ENCODE data around the gene TMX1.

TMX1 gene

DNA sequence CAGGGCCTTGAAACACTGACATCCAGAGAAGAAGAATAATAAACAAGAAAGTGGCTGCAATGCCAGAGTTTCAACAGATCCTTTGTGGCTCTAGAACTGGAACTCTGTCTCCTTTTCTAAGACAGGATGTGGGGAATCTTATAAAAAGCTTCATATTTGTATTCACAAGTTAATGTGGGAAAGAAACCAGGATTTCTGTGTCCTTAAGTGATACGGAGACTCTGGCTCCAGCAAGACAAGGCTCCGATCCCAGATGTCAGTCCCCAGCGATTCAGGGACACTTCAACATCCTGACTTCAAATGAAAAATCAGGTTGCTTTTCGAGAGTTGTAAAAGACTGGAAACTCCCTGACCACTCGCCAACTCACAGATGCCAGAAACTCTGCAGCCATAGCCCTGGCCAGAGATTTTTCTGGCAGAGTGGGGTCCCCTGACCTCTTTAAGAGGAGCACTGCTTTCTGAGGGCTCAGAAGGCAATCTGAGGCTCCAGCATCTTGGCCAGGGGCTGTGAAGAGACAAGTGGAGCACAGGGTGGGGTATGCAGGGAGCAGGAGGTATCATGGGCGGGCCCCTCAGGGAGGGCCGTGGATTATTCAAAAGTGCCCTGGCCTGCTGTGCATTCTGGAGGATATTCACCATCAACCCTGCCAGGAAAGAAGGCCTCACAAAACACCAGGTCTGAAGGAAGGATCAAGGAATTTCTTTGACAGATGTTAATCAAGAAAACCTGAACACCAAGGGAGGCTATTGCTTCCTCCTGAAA is 53.3 kb downstream of the TMX1 start:
- no peak for DNase-seq (ENCODE audit: low read depth in 2 of 2)

DNA sequence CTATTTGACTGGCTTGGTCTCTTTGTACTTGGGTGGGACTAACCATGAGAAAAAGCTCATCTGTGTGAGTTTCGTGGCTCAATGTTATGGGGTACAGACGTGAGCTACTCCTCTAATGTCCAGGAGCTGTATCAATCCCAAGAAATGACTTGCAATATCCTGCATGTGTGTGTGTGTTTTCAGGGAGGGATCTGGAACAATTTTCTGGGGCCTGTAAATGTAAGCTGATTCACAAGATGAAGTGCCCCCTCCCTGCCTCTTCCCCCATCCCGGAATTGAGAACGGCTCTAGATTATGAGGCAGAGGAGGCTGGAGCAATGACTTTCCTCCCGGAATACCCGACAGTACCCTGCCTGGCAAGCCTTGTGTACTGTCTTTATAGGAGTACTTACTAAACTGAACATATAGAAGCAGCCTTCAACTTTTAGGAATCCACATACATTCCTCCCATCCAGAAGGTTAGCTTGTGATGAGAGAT is 53.9 kb downstream of the TMX1 start:
- no peak for DNase-seq (ENCODE audit: low read depth in 2 of 2)

DNA sequence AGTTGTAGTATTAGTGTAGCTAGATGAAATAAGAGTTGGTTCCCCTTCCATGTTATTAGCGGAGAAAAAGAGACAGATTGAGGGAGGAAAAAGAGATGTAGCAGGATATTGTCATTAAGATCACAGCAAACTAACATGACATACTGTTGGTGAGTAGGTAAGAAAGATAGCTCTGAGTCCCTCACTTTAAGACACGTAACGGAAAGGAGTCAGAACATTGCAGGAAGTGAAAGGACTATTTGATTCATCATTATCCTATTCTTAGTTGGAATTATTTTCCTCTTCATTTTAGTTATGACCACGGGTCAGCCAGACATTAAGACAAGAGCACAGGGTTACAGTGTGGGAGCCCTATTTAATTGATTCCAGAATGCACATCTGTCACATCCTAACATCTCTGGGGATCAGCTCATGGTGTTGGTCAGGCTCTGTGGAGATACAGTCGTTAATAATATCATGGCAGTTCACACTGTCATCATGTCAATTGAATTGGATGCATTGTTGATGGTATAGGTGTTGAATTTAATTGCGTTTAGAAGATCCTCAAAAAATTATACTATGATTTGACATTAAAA is 55.0 kb downstream of the TMX1 start:
- DNase-seq (ENCODE audit: low read depth in 2 of 2) = no peak

DNA sequence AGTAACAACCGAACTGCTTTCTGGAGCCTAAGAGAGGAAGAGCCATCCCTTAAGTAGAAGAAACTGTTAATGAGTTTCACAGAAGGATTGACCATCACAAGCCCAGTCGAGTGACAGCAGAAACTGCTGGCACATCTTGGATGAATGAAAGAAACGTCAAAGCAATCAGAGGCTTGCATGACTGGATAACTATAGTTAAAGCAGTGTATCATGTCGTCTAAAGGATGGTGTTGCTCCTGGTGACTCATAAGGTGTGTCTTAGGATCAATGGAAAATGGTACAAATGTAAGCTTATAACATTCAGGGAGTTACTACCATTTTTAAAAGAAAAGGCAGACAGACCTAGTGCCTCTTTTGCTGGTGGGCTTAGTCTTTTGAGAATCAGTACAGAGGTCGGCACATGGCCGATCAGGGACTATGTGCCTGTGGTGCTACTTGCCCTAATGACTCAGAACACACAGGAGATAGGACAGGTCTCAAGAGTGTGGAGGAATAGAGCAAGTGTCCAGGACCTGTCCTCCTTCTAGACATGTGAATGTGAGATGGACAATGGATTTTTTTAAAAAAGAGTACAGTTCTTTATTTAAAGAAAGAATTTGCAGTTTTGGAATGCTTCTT is 55.7 kb downstream of the TMX1 start:
- no peak for DNase-seq (ENCODE audit: low read depth in 2 of 2)

DNA sequence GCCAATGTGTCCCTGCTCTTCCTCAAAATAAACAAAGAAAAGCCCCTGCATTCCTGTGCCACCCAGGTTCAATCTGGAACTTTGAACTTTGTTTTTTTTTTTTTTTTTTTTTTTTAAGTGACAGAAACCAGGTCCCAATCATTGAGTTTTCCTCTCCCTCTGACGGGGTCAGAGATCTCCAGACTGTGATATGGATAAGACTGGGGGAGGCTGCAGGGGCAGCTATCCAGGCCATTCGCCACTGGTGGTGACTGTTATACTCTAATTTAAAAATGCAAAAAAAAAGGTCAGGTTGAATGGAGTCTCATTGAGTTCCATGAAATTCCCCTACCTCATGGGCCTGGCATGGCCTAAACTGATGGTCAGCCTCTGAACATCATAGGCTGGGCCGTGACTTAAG is 57.0 kb downstream of the TMX1 start:
- no peak for DNase-seq (ENCODE audit: low read depth in 2 of 2)

DNA sequence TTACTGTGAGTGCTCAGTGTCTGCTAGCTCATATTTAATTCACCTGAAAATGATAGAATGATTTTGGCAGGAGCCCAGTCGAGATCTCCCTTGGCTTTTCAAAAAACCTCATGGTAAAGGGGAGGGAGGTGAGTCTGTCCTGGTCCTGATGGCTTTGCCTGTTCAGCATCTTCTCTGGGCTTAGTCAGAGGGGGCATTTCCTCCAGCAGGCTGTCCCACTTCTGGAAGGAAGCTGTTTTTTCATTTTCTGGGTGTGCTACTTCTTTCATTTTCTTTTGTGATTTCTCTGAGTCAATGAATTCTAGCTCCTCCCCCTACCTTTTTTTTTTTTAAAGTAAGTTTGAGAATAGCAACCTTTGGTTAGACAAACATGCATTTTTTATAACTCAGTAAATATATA is 58.8 kb downstream of the TMX1 start:
- no peak for DNase-seq (ENCODE audit: low read depth in 2 of 2)

DNA sequence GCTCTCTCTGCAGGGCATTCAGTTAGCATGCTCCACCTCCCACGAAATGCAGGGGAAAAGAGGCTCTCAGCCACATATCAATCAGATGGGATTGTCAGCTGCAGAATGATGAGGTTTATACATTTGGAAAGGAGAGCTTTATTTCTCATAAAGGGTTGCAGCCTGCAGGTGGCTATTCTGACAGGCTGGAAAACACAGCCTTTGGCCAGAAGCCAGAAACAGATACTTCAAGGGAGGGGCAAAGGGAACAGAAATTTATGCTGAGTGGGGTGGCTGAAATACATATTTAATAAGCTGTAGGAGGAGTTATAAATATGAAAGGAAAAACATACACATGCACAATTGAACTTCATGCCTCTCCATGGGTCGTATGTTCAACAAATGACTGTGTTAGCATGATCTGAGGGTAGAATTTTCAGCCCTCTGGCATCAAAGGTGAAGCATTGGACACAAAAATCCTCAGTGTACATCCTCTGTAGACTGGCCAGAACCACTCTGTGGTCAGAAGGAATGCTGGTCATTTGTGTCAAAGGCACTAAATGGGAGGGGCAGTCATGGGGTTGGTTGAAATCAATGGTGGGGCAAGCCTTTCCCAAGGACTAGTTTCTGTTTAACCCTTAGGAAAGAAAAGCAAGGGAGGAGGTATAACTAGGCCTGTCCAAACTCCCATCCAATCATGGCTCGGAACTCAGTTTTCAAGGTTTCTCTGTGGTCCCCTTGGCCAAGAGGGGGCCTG is 62.4 kb downstream of the TMX1 start:
- no peak for DNase-seq (ENCODE audit: low read depth in 2 of 2)

DNA sequence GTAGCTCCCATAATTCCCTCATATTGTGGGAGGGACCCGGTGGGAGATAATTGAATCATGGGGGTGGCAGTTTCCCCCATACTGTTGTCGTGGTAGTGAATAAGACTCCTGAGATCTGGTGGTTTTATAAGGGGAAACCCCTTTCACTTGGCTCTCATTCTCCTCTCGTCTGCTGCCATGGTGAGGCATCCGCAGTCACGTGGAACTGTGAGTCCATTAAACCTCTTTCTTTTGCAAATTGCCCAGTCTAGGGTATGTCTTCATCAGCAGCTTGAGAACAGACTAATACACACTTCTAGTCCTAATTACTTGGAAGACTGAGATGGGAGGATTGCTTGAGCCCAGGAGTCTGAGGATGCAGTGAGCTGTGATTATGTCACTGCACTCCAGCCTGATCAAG is 64.4 kb downstream of the TMX1 start:
- DNase-seq (ENCODE audit: low read depth in 2 of 2) = no peak

DNA sequence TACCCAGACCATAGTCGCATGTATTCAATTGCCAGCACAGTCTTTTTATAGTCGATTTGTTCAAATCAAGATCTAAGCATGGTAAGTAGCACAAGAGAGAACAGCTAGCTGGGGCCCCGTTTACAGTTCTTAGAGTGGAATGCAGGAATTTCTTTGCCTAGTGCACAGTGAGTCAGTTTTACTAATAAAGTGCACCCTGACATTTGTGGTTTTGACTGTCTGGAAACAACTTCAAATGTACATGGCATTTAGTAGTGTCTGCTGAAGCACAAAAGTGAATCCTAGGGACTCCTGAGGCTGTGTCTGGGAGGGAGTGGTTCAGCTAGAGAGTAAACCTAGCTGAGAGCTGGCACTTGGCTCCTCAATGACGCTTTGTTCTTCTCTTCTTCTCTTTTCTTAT is 64.9 kb downstream of the TMX1 start:
- DNase-seq (ENCODE audit: low read depth in 2 of 2) = peak; percentile 89 to 91

DNA sequence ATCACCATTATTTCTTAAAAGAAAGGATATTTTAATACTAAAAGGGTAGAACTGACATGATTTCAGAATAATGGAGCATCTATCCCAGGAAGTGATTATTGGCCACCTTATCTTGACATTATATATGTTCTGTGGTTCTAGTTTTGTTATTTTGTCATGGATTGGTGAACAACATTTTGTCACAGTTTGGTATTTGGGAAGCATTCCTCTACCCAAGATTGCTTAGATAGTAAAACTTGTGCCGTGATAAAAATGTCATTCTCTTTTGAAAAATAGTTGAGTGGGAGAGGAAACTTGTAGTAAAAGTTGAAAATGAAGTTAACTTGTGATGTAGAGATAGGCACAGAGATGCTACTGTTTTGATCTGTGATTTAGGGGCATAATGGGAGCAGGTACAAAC is 65.7 kb downstream of the TMX1 start:
- no peak for DNase-seq (ENCODE audit: low read depth in 2 of 2)

Measured in fibroblast of skin of left quadriceps (primary cell).